Ovary (tissue), 9 donors: ENCODE measurements around the gene HDAC9. TPM values are rescaled to one million over a fixed set of nuclear protein-coding genes. Genes with fewer than 3 reads are reported as not detected.

ENCODE experiments used
- DNase-seq, 5 donors: peaks; one replicate each; pipeline ENCODE4 v3.0.0-alpha.2; 2019 to 2020
- H3K27ac ChIP-seq, 2 donors: fragments of 200-600 bp; one replicate each; pipeline versions ENCODE4 v1.5.1 to v1.8.0; 2019 to 2022
- H3K27me3 ChIP-seq: fragments of 200-600 bp; one replicate; pipeline ENCODE4 v1.8.0; 2022
- H3K36me3 ChIP-seq: fragments of 200-600 bp; sonication (generic); one replicate; pipeline ENCODE4 v1.5.1; 2019
- H3K4me1 ChIP-seq: one replicate; pipeline ENCODE4 v1.8.1; 2013; ENCODE audit warnings: mild to moderate bottlenecking, moderate library complexity; ENCODE audit not compliant: insufficient read depth
- H3K4me3 ChIP-seq: fragments of 200-600 bp; sonication (generic); one replicate; pipeline ENCODE4 v1.5.1; 2017
- H3K9me3 ChIP-seq, 2 donors: fragments of 200-600 bp in 1 of 2; sonication (generic) in 1 of 2; one replicate each; pipeline versions ENCODE4 v1.5.1 to v1.8.1; 2013 to 2019; ENCODE audit warnings: mild to moderate bottlenecking in 1 of 2, moderate library complexity in 1 of 2
- EP300 ChIP-seq: sonication (generic); formaldehyde crosslinking; IDR thresholded peaks from one replicate; pipeline ENCODE4 v1.6.1; 2017; ENCODE audit warnings: antibody characterized with exemption
- POLR2A ChIP-seq: fragments of 450-650 bp; IDR thresholded peaks from one replicate; pipeline ENCODE4 v1.6.1; 2017; ENCODE audit warnings: antibody characterized with exemption, mild to moderate bottlenecking, moderate library complexity
- WGBS, 3 donors: extraction: QIAGEN DNeasy Blood & Tissue Kit in 1 of 3; methylation state at CpG; one replicate each; pipeline versions ENCODE4 v1.1.5 to v1.1.7; 2013 to 2017; 5-methylcytosine and 5-hydroxymethylcytosine counted together
- intact Hi-C, 4 donors: fragments of 100-400 bp; cut with DNase I; formaldehyde crosslinking; loops; one replicate each; pipeline versions ENCODE4 v1.11.0 to v1.15.1; 2022 to 2023
- polyA plus RNA-seq, 2 donors: library from polyadenylated mRNA; stranded (reverse); fragments of 200-250 nt in 1 of 2; fragments of 350-450 nt in 1 of 2; fragmentation: Illumina TruSeq in 1 of 2; extraction: RNeasy Lipid Tissue Mini Kit (QIAGEN cat#74804) in 1 of 2; gene quantifications; one replicate each; pipeline ENCODE4 v1.2.3, GENCODE V29; 2013 to 2014
- total RNA-seq, 7 donors: library from RNA; depleted of rRNA in 2 of 7; stranded (reverse); fragments of >200 nt in 2 of 7; fragmentation: NEBNext Ultra II Directional in 3 of 7; extraction: Animal tissue kit (Norgen Biotek cat#: 25700) in 3 of 7; gene quantifications; one replicate each; pipeline versions ENCODE4 v1.1.0 to v1.2.4, GENCODE V29; 2016 to 2023
- TF ChIP-seq, protein P1 (sequence below), 3 donors: fragments of 450-650 bp in 2 of 3; fragments of 200-600 bp in 1 of 3; IDR thresholded peaks; one replicate each; pipeline versions ENCODE4 v1.5.1 to v1.8.0; 2016 to 2022; ENCODE audit warnings: antibody characterized with exemption in 3 of 3, mild to moderate bottlenecking in 1 of 3
- donor health status: DM: no; HTN: no; CAD: no; lungs with moderate emphysema.
- donor health status: DM: no; HTN: no; CAD: no.
- donor health status: Bipolar disorder and iron deficiency.
- donor health status: DM: yes; HTN: yes; CAD: no.
- donor health status: DM: no; HTN: no; CAD: no.
- donor health status: DM: yes; HTN: yes; CAD: no.

Gene HDAC9
- total and polyA plus RNA-seq, 9 donors = 1.7 to 22.3 (median 6.0) TPM

DNA sequence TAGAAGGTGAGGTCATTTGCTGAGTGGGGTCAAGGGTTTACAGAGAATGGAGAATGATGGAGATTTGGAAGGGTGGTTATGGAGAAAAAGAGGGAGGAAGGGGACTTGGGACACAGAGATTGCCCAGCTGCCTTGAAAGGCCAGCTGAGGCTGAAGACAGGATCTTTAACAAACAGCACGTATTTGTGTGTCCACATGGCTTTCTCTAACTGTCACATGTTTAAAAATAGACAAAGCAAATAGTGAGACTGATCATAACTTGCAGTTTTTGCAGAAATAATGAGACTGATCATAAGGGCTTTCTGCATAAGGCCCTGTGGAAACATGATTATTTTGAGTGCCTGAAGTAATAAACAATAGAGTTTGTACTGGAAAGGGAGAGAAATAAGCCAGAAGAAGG is 212.7 kb downstream of the HDAC9 start:
- H3K36me3 ChIP-seq = no peaks in the 10 kb centered on the region
- 25 to 38% (median 33%) methylated on average over 1 of the region's 1 CpG for WGBS, 3 donors
- no peak overlapping the region for H3K4me3 ChIP-seq
- no peak overlapping the region for H3K27ac ChIP-seq
- intact Hi-C loops = no loop called here
- no peak for DNase-seq
- H3K27me3 ChIP-seq = no peaks in the 10 kb centered on the region
- no peaks in the 10 kb centered on the region for H3K4me1 ChIP-seq
- no peaks in the 10 kb centered on the region for H3K9me3 ChIP-seq
- TF ChIP-seq EP300 = no peak
- TF ChIP-seq POLR2A = no peak
- TF ChIP-seq, protein P1, sequence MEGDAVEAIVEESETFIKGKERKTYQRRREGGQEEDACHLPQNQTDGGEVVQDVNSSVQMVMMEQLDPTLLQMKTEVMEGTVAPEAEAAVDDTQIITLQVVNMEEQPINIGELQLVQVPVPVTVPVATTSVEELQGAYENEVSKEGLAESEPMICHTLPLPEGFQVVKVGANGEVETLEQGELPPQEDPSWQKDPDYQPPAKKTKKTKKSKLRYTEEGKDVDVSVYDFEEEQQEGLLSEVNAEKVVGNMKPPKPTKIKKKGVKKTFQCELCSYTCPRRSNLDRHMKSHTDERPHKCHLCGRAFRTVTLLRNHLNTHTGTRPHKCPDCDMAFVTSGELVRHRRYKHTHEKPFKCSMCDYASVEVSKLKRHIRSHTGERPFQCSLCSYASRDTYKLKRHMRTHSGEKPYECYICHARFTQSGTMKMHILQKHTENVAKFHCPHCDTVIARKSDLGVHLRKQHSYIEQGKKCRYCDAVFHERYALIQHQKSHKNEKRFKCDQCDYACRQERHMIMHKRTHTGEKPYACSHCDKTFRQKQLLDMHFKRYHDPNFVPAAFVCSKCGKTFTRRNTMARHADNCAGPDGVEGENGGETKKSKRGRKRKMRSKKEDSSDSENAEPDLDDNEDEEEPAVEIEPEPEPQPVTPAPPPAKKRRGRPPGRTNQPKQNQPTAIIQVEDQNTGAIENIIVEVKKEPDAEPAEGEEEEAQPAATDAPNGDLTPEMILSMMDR (IDR thresholded peaks at IDR 0.05) = no peak

GRCh38 chr7:18715988-18716387 is 220.4 kb downstream of the HDAC9 start:
- H3K9me3 ChIP-seq = no peaks in the 10 kb centered on the region
- intact Hi-C loops = no loop called here
- no peaks in the 10 kb centered on the region for H3K4me1 ChIP-seq
- H3K27me3 ChIP-seq = peaks cover 2% of the 10 kb centered on the region
- TF ChIP-seq, protein P1 (IDR thresholded peaks at IDR 0.05) = no peak
- no peak for TF ChIP-seq POLR2A
- TF ChIP-seq EP300 = no peak
- 36 to 49% (median 42%) methylated on average over 2 of the region's 2 CpGs for WGBS, 3 donors
- no peaks in the 10 kb centered on the region for H3K36me3 ChIP-seq
- DNase-seq = no peak
- H3K27ac ChIP-seq = no peak overlapping the region
- no peak overlapping the region for H3K4me3 ChIP-seq

GRCh38 chr7:18721429-18721828 is 225.9 kb downstream of the HDAC9 start:
- intact Hi-C loops = no loop called here
- no peaks in the 10 kb centered on the region for H3K9me3 ChIP-seq
- no peak for DNase-seq
- H3K27me3 ChIP-seq = peaks cover 2% of the 10 kb centered on the region
- H3K4me1 ChIP-seq = no peaks in the 10 kb centered on the region
- no peak overlapping the region for H3K4me3 ChIP-seq
- 78 to 90% (median 80%) methylated on average over 5 of the region's 5 CpGs for WGBS, 3 donors
- H3K27ac ChIP-seq = no peak overlapping the region
- no peaks in the 10 kb centered on the region for H3K36me3 ChIP-seq
- TF ChIP-seq EP300 = no peak
- TF ChIP-seq, protein P1 (IDR thresholded peaks at IDR 0.05) = no peak
- no peak for TF ChIP-seq POLR2A

GRCh38 chr7:18724318-18724717 is 228.8 kb downstream of the HDAC9 start:
- intact Hi-C loops = no loop called here
- Histone ChIP-seq H3K36me3 (no peaks in the 10 kb centered on the region), H3K27me3 (peaks cover 2% of the 10 kb centered on the region), H3K4me1 (no peaks in the 10 kb centered on the region), H3K9me3 (no peaks in the 10 kb centered on the region), H3K4me3 (no peak overlapping the region), H3K27ac (no peak overlapping the region)
- DNase-seq = no peak
- no peak for TF ChIP-seq POLR2A
- TF ChIP-seq, protein P1 (IDR thresholded peaks at IDR 0.05) = no peak
- no peak for TF ChIP-seq EP300
- 93 to 95% (median 95%) methylated on average over 2 of the region's 2 CpGs for WGBS, 3 donors
